ENCODE results near the gene KRT28. TPM values are rescaled to one million over a fixed set of nuclear protein-coding genes. Genes with fewer than 3 reads are reported as not detected.

The KRT28 gene
- total RNA-seq, 1 experiment from 2014 or later: not detected

DNA sequence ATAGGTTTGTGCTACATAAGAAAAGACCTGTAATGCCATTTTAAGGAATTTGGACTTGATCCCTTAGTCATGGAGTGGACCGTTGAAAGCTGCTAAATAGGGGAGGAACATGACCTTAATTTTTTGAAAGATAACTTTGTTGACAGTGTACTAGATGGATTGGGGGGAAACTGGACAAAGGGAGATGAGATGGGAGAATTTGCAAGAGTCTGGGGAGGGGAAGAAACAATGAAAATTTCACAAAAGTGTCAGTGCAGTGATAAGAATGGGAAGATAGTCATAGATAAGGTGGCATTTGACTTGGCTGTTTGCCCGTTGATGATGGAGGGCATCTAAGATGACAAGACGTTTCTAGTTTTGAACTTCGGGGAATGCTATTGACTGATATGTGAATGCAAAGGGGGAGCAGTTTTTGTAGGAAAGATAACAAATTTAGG is 44.9 kb upstream of the KRT28 start:
- Histone ChIP-seq H3K4me3 (no peak overlapping the region), H3K4me2 (no peak overlapping the region), H3K36me3 (ENCODE audit: low read depth) (no peaks in the 10 kb centered on the region), H2AFZ (no peak overlapping the region), H3K9me2 (ENCODE audit: insufficient read depth) (no peaks in the 10 kb centered on the region), H3F3A (ENCODE audit: insufficient read depth, low read depth) (peaks cover 14% of the 10 kb centered on the region), H3K4me1 (replicated peaks; ENCODE audit: insufficient read depth) (peaks cover 25% of the 10 kb centered on the region), H3K79me2 (ENCODE audit: low read depth) (no peaks in the 10 kb centered on the region), H3K27me3 (ENCODE audit: insufficient read depth, low read depth) (no peaks in the 10 kb centered on the region), H4K20me1 (ENCODE audit: insufficient read depth) (no peaks in the 10 kb centered on the region), H3K9me3 (ENCODE audit: insufficient read depth, low read depth) (no peaks in the 10 kb centered on the region), H3K27ac (no peak overlapping the region)
- DNase-seq: no peak
- intact Hi-C loops (cut with micrococcal nuclease; ENCODE audit: unreplicated experiment): no loop called here
- no TSS peak for BruUV-seq (replicated peaks)
- TF ChIP-seq, protein P1, sequence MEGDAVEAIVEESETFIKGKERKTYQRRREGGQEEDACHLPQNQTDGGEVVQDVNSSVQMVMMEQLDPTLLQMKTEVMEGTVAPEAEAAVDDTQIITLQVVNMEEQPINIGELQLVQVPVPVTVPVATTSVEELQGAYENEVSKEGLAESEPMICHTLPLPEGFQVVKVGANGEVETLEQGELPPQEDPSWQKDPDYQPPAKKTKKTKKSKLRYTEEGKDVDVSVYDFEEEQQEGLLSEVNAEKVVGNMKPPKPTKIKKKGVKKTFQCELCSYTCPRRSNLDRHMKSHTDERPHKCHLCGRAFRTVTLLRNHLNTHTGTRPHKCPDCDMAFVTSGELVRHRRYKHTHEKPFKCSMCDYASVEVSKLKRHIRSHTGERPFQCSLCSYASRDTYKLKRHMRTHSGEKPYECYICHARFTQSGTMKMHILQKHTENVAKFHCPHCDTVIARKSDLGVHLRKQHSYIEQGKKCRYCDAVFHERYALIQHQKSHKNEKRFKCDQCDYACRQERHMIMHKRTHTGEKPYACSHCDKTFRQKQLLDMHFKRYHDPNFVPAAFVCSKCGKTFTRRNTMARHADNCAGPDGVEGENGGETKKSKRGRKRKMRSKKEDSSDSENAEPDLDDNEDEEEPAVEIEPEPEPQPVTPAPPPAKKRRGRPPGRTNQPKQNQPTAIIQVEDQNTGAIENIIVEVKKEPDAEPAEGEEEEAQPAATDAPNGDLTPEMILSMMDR (conservative IDR thresholded peaks at IDR 0.05): no peak
- no peak for TF ChIP-seq EZH2 (IDR thresholded peaks at IDR 0.05; ENCODE audit: low read depth)
- CTCF ChIA-PET: no interaction called here
- POLR2A ChIA-PET (ENCODE audit: unreplicated experiment): no interaction called here

DNA sequence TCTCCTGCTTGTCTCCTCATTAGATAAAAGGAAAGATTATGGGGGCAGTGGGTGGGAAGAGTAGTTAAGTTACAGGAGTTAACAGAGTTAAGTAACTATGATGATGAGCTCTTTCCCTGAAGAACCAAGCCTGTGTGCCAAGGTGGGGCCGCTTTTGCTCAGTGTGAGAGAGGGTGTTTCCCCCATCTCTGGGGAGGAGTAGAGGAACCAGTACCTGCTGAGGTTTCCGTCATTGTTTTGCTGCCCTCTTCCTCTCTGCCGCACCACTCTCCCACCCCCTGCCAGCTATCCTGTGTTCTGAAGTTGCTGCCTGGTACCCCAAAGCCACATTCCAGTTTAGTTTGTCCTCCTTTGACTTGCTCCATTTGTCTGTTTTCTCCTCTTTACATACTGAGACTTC is 43.5 kb upstream of the KRT28 start:
- peaks cover 12% of the 10 kb centered on the region for H3K4me1 ChIP-seq (replicated peaks; ENCODE audit: insufficient read depth)
- H3K36me3 ChIP-seq (ENCODE audit: low read depth): no peaks in the 10 kb centered on the region
- H3K4me2 ChIP-seq: no peak overlapping the region
- H3K27me3 ChIP-seq (ENCODE audit: insufficient read depth, low read depth): no peaks in the 10 kb centered on the region
- no peak overlapping the region for H3K4me3 ChIP-seq
- H3F3A ChIP-seq (ENCODE audit: insufficient read depth, low read depth): peaks cover 2% of the 10 kb centered on the region; the same call in 1 of the 2 replicates
- no peak for DNase-seq
- CTCF ChIA-PET: no interaction called here
- no peaks in the 10 kb centered on the region for H4K20me1 ChIP-seq (ENCODE audit: insufficient read depth)
- H3K9me3 ChIP-seq (ENCODE audit: insufficient read depth, low read depth): no peaks in the 10 kb centered on the region
- H3K27ac ChIP-seq: no peak overlapping the region
- BruUV-seq (replicated peaks): no TSS peak
- H3K79me2 ChIP-seq (ENCODE audit: low read depth): no peaks in the 10 kb centered on the region
- no peaks in the 10 kb centered on the region for H3K9me2 ChIP-seq (ENCODE audit: insufficient read depth)
- H2AFZ ChIP-seq: no peak overlapping the region
- POLR2A ChIA-PET (ENCODE audit: unreplicated experiment): no interaction called here
- intact Hi-C loops (cut with micrococcal nuclease; ENCODE audit: unreplicated experiment): no loop called here
- TF ChIP-seq, protein P1 (conservative IDR thresholded peaks at IDR 0.05): no peak

DNA sequence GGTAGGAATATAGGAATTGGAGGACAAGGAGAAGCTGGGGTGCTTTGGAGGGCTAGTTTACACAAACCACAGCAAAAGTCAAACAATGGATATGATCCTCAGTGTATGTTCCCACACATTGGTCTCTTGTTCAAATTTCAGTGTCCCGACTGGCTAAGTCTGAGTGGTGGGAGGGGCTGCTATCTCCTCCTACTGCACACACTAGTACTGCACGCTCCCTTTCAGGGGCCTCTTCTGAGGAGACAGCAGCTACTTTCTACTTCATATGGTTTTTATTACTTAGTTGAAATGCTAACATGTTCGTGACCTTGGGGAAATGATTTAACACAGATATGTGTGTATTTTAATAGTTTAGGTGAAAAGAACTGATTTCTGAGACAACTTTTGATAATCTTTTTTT is 41.5 kb upstream of the KRT28 start:
- no peak overlapping the region for H3K4me2 ChIP-seq
- no TSS peak for BruUV-seq (replicated peaks)
- H3F3A ChIP-seq (ENCODE audit: insufficient read depth, low read depth): no peaks in the 10 kb centered on the region
- H3K27me3 ChIP-seq (ENCODE audit: insufficient read depth, low read depth): no peaks in the 10 kb centered on the region
- POLR2A ChIA-PET (ENCODE audit: unreplicated experiment): no interaction called here
- no peak overlapping the region for H2AFZ ChIP-seq
- no peaks in the 10 kb centered on the region for H3K79me2 ChIP-seq (ENCODE audit: low read depth)
- TF ChIP-seq, protein P1 (conservative IDR thresholded peaks at IDR 0.05): no peak
- TF ChIP-seq EZH2 (IDR thresholded peaks at IDR 0.05; ENCODE audit: low read depth): no peak
- H3K9me2 ChIP-seq (ENCODE audit: insufficient read depth): no peaks in the 10 kb centered on the region
- CTCF ChIA-PET: interaction anchor here (0.6 kb wide), 1 partner anchor 475 kb away, joined by 5 read pairs; no protein-coding TSS in a partner anchor
- H3K27ac ChIP-seq: no peak overlapping the region
- no peaks in the 10 kb centered on the region for H3K9me3 ChIP-seq (ENCODE audit: insufficient read depth, low read depth)
- no peak for DNase-seq
- intact Hi-C loops (cut with micrococcal nuclease; ENCODE audit: unreplicated experiment): no loop called here
- H3K4me3 ChIP-seq: no peak overlapping the region
- no peaks in the 10 kb centered on the region for H4K20me1 ChIP-seq (ENCODE audit: insufficient read depth)
- H3K4me1 ChIP-seq (replicated peaks; ENCODE audit: insufficient read depth): no peaks in the 10 kb centered on the region
- H3K36me3 ChIP-seq (ENCODE audit: low read depth): no peaks in the 10 kb centered on the region

Data from PC-9 (cell line).